ENCODE measurements around the gene POLR3GL. TPM values are rescaled to one million over a fixed set of nuclear protein-coding genes. Genes with fewer than 3 reads are reported as not detected.
A peak's percentile ranks its signal among the peaks of the same experiment; 100 is the strongest.

Gene POLR3GL
- polyA plus RNA-seq, 1 donor, result 29.6 TPM

GRCh38 chr1:145947551-145947950 lies 16.9 kb upstream of the POLR3GL start:
- no peaks in the 10 kb centered on the region for H3K4me1 ChIP-seq (ENCODE audit: control insufficient read depth, insufficient read depth, low read length)
- DNase-seq, result no peak
- no peaks in the 10 kb centered on the region for H3K27me3 ChIP-seq (ENCODE audit: control insufficient read depth, insufficient read depth, low read length)
- WGBS (ENCODE audit: insufficient coverage, low lambda C conversion rate), result no CpG with 5 or more reads among the region's 4 CpGs
- no peak overlapping the region for H3K27ac ChIP-seq (ENCODE audit: low read length)
- H3K9me3 ChIP-seq (ENCODE audit: control insufficient read depth, low read depth, low read length), result no peaks in the 10 kb centered on the region
- no peak overlapping the region for H3K4me3 ChIP-seq (ENCODE audit: low read length)
- H3K36me3 ChIP-seq (ENCODE audit: control insufficient read depth, insufficient read depth, low read length), result peaks cover 7% of the 10 kb centered on the region

GRCh38 chr1:145949219-145949618 lies 15.3 kb upstream of the POLR3GL start:
- Histone ChIP-seq H3K36me3 (ENCODE audit: control insufficient read depth, insufficient read depth, low read length) (peaks cover 2% of the 10 kb centered on the region), H3K4me1 (ENCODE audit: control insufficient read depth, insufficient read depth, low read length) (no peaks in the 10 kb centered on the region), H3K27me3 (ENCODE audit: control insufficient read depth, insufficient read depth, low read length) (no peaks in the 10 kb centered on the region), H3K27ac (ENCODE audit: low read length) (no peak overlapping the region), H3K9me3 (ENCODE audit: control insufficient read depth, low read depth, low read length) (no peaks in the 10 kb centered on the region), H3K4me3 (ENCODE audit: low read length) (no peak overlapping the region)
- no peak for DNase-seq
- 100% methylated on average over 2 of the region's 4 CpGs for WGBS (ENCODE audit: insufficient coverage, low lambda C conversion rate)

- Histone ChIP-seq H3K36me3 (ENCODE audit: control insufficient read depth, insufficient read depth, low read length) (peaks cover 2% of the 10 kb centered on the region), H3K4me3 (ENCODE audit: low read length) (no peak overlapping the region), H3K27me3 (ENCODE audit: control insufficient read depth, insufficient read depth, low read length) (peaks cover 4% of the 10 kb centered on the region), H3K27ac (ENCODE audit: low read length) (no peak overlapping the region), H3K4me1 (ENCODE audit: control insufficient read depth, insufficient read depth, low read length) (no peaks in the 10 kb centered on the region), H3K9me3 (ENCODE audit: control insufficient read depth, low read depth, low read length) (no peaks in the 10 kb centered on the region)
- DNase-seq, result no peak
- 100% methylated on average over 1 of the region's 1 CpG for WGBS (ENCODE audit: insufficient coverage, low lambda C conversion rate)
Measured at GRCh38 chr1:145951526-145951925, 13.0 kb upstream of the POLR3GL start.

GRCh38 chr1:145952903-145953302 lies 11.6 kb upstream of the POLR3GL start:
- no CpG with 5 or more reads among the region's 3 CpGs for WGBS (ENCODE audit: insufficient coverage, low lambda C conversion rate)
- H3K4me3 ChIP-seq (ENCODE audit: low read length), result no peak overlapping the region
- no peaks in the 10 kb centered on the region for H3K9me3 ChIP-seq (ENCODE audit: control insufficient read depth, low read depth, low read length)
- no peak overlapping the region for H3K27ac ChIP-seq (ENCODE audit: low read length)
- no peaks in the 10 kb centered on the region for H3K36me3 ChIP-seq (ENCODE audit: control insufficient read depth, insufficient read depth, low read length)
- peaks cover 7% of the 10 kb centered on the region for H3K27me3 ChIP-seq (ENCODE audit: control insufficient read depth, insufficient read depth, low read length)
- no peaks in the 10 kb centered on the region for H3K4me1 ChIP-seq (ENCODE audit: control insufficient read depth, insufficient read depth, low read length)
- DNase-seq, result no peak

GRCh38 chr1:145953861-145954260 lies 10.6 kb upstream of the POLR3GL start:
- H3K27me3 ChIP-seq (ENCODE audit: control insufficient read depth, insufficient read depth, low read length), result peaks cover 11% of the 10 kb centered on the region
- no peaks in the 10 kb centered on the region for H3K9me3 ChIP-seq (ENCODE audit: control insufficient read depth, low read depth, low read length)
- H3K36me3 ChIP-seq (ENCODE audit: control insufficient read depth, insufficient read depth, low read length), result no peaks in the 10 kb centered on the region
- 73% methylated on average over 2 of the region's 6 CpGs for WGBS (ENCODE audit: insufficient coverage, low lambda C conversion rate)
- DNase-seq, result no peak
- H3K27ac ChIP-seq (ENCODE audit: low read length), result no peak overlapping the region
- H3K4me1 ChIP-seq (ENCODE audit: control insufficient read depth, insufficient read depth, low read length), result no peaks in the 10 kb centered on the region
- no peak overlapping the region for H3K4me3 ChIP-seq (ENCODE audit: low read length)

- no CpG with 5 or more reads among the region's 2 CpGs for WGBS (ENCODE audit: insufficient coverage, low lambda C conversion rate)
- Histone ChIP-seq H3K27ac (ENCODE audit: low read length) (no peak overlapping the region), H3K36me3 (ENCODE audit: control insufficient read depth, insufficient read depth, low read length) (no peaks in the 10 kb centered on the region), H3K27me3 (ENCODE audit: control insufficient read depth, insufficient read depth, low read length) (peaks cover 26% of the 10 kb centered on the region), H3K9me3 (ENCODE audit: control insufficient read depth, low read depth, low read length) (peaks cover 1% of the 10 kb centered on the region), H3K4me1 (ENCODE audit: control insufficient read depth, insufficient read depth, low read length) (no peaks in the 10 kb centered on the region), H3K4me3 (ENCODE audit: low read length) (no peak overlapping the region)
- DNase-seq, result no peak
Measured at GRCh38 chr1:145955436-145955835, 9.1 kb upstream of the POLR3GL start.

- Histone ChIP-seq H3K4me3 (ENCODE audit: low read length) (peak overlapping the region; percentile 53), H3K27me3 (ENCODE audit: control insufficient read depth, insufficient read depth, low read length) (peaks cover 35% of the 10 kb centered on the region), H3K36me3 (ENCODE audit: control insufficient read depth, insufficient read depth, low read length) (no peaks in the 10 kb centered on the region), H3K9me3 (ENCODE audit: control insufficient read depth, low read depth, low read length) (peaks cover 2% of the 10 kb centered on the region), H3K4me1 (ENCODE audit: control insufficient read depth, insufficient read depth, low read length) (peaks cover 8% of the 10 kb centered on the region), H3K27ac (ENCODE audit: low read length) (peak overlapping the region; percentile 69)
- no peak for DNase-seq
Measured at GRCh38 chr1:145956361-145956760, 8.1 kb upstream of the POLR3GL start.

GRCh38 chr1:145956781-145957442 lies 7.6 kb upstream of the POLR3GL start:
- Histone ChIP-seq H3K4me3 (ENCODE audit: low read length) (peak overlapping the region; percentile 53), H3K27ac (ENCODE audit: low read length) (peak overlapping the region; percentile 69), H3K9me3 (ENCODE audit: control insufficient read depth, low read depth, low read length) (peaks cover 2% of the 10 kb centered on the region), H3K4me1 (ENCODE audit: control insufficient read depth, insufficient read depth, low read length) (peaks cover 14% of the 10 kb centered on the region), H3K36me3 (ENCODE audit: control insufficient read depth, insufficient read depth, low read length) (no peaks in the 10 kb centered on the region), H3K27me3 (ENCODE audit: control insufficient read depth, insufficient read depth, low read length) (peaks cover 41% of the 10 kb centered on the region)
- peak in 1 of 2 donors; percentile 23 for DNase-seq
- 100% methylated on average over 2 of the region's 3 CpGs for WGBS (ENCODE audit: insufficient coverage, low lambda C conversion rate)

GRCh38 chr1:145957443-145958319 lies 6.8 kb upstream of the POLR3GL start, which contains the start of gene LIX1L:
Gene LIX1L (minus strand): TSS chr1:145958017. CDS start chr1:145957927, 90 bp downstream.
- DNase-seq, result peak; percentile 93 to 95
- H3K36me3 ChIP-seq (ENCODE audit: control insufficient read depth, insufficient read depth, low read length), result no peaks in the 10 kb centered on the region
- peaks cover 2% of the 10 kb centered on the region for H3K9me3 ChIP-seq (ENCODE audit: control insufficient read depth, low read depth, low read length)
- H3K4me3 ChIP-seq (ENCODE audit: low read length), result peak within 1 kb of the TSS; percentile 53
- H3K4me1 ChIP-seq (ENCODE audit: control insufficient read depth, insufficient read depth, low read length), result peaks cover 19% of the 10 kb centered on the region
- 7% methylated on average over 3 of the region's 60 CpGs for WGBS (ENCODE audit: insufficient coverage, low lambda C conversion rate)
- peak within 1 kb of the TSS; percentile 69 for H3K27ac ChIP-seq (ENCODE audit: low read length)
- H3K27me3 ChIP-seq (ENCODE audit: control insufficient read depth, insufficient read depth, low read length), result peaks cover 47% of the 10 kb centered on the region

GRCh38 chr1:145958734-145959133 lies 5.8 kb upstream of the POLR3GL start:
- Histone ChIP-seq H3K27me3 (ENCODE audit: control insufficient read depth, insufficient read depth, low read length) (peaks cover 58% of the 10 kb centered on the region), H3K27ac (ENCODE audit: low read length) (no peak overlapping the region), H3K4me1 (ENCODE audit: control insufficient read depth, insufficient read depth, low read length) (peaks cover 28% of the 10 kb centered on the region)

More at GRCh38 chr1:145958734-145959133, 5.8 kb upstream of the POLR3GL start:
- H3K4me3 ChIP-seq (ENCODE audit: low read length), result no peak overlapping the region
- peaks cover 2% of the 10 kb centered on the region for H3K9me3 ChIP-seq (ENCODE audit: control insufficient read depth, low read depth, low read length)
- DNase-seq, result no peak
- H3K36me3 ChIP-seq (ENCODE audit: control insufficient read depth, insufficient read depth, low read length), result no peaks in the 10 kb centered on the region

All from large intestine (tissue), 3 donors.